OCI-LY3 (cell line): ENCODE data around the gene MINDY4B.

Experiments
- H2AFZ ChIP-seq: fragments of 200-600, 300-600 bp; shearing (Covaris generic); 2 replicates; pipeline ENCODE4 v1.6.0; 2014; ENCODE audit warnings: antibody characterized with exemption, low read depth, low read length
- H3K27ac ChIP-seq: fragments of 200-600, 300-600 bp; sonication (generic); 2 replicates; pipeline ENCODE4 v1.5.1; 2014; ENCODE audit warnings: mild to moderate bottlenecking, low read length, moderate library complexity, mixed read lengths
- H3K27me3 ChIP-seq: fragments of 200-600, 300-600 bp; sonication (generic); 2 replicates; pipeline ENCODE4 v1.6.1; 2014; ENCODE audit warnings: low read depth, low read length, mixed read lengths
- H3K36me3 ChIP-seq: fragments of 200-600, 300-600 bp; sonication (generic); replicated peaks from 2 replicates; pipeline ENCODE3; 2014; ENCODE audit warnings: low read depth, low read length, mixed read lengths
- H3K4me1 ChIP-seq: fragments of 300-600, 200-600 bp; sonication (generic); 2 replicates; pipeline ENCODE4 v1.6.1; 2014; ENCODE audit warnings: low read length, mixed read lengths
- H3K4me2 ChIP-seq: fragments of 200-600, 300-600 bp; sonication (generic); 2 replicates; pipeline ENCODE4 v1.6.1; 2014; ENCODE audit warnings: low read length, mixed read lengths
- H3K4me3 ChIP-seq: fragments of 300-600, 200-600 bp; sonication (generic); 2 replicates; pipeline ENCODE4 v1.5.1; 2014; ENCODE audit warnings: antibody characterized with exemption, mild to moderate bottlenecking, low read length, moderate library complexity
- H3K79me2 ChIP-seq: fragments of 300-600, 200-600 bp; shearing (Covaris generic); 2 replicates; pipeline ENCODE4 v1.6.1; 2014; ENCODE audit warnings: mild to moderate bottlenecking, low read length, mixed read lengths
- H3K9ac ChIP-seq: fragments of 300-600, 200-600 bp; shearing (Covaris generic); 2 replicates; pipeline ENCODE4 v1.6.0; 2014; ENCODE audit warnings: mild to moderate bottlenecking, low read length, moderate library complexity
- H3K9me3 ChIP-seq: fragments of 200-600, 300-600 bp; shearing (Covaris generic); 2 replicates; pipeline ENCODE4 v1.6.1; 2014; ENCODE audit warnings: low read length, mixed read lengths; ENCODE audit not compliant: insufficient read depth
- H4K20me1 ChIP-seq: fragments of 200-600, 300-600 bp; sonication (generic); 2 replicates; pipeline ENCODE4 v1.6.1; 2016; ENCODE audit warnings: low read length, mixed read lengths; ENCODE audit not compliant: insufficient read depth
- CTCF ChIP-seq: fragments of 200-600, 300-600 bp; sonication (generic); IDR thresholded peaks from 2 replicates; pipeline ENCODE4 v1.5.1; 2014; ENCODE audit warnings: antibody characterized with exemption, low read length, low read depth
- EZH2phosphoT487 ChIP-seq: fragments of 200-600 bp; shearing (Covaris generic); IDR thresholded peaks from 2 replicates; pipeline ENCODE4 v1.6.1; 2018; ENCODE audit warnings: antibody characterized with exemption, mixed run types, low read depth

MINDY4B gene

DNA sequence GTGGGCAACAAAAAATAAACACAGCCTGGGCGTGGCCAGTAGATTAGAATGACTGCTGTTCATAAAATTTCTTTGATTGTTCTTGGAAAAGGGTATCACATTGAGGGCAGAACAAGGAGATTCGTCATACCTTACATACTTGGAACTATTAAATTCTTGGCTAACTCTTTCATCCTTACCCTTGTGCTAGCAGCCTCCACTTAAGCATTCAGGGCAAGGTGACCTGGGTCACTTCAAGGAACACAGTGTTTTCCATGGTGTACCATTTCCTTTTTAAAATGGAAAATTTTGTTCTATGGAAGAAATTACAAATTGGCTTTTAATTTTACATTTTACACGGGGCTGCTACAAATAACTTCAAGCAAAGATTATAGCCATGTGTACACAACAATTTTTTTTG, 60.8 kb downstream of the MINDY4B start:
- Histone ChIP-seq H3K27me3 (peaks cover 7% of the 10 kb centered on the region; the same call in 1 of the 2 replicates), H3K4me3 (no peak overlapping the region), H3K4me1 (no peaks in the 10 kb centered on the region), H2AFZ (no peak overlapping the region), H3K36me3 (no peaks in the 10 kb centered on the region), H3K27ac (no peak overlapping the region), H3K9ac (no peak overlapping the region), H3K79me2 (no peaks in the 10 kb centered on the region), H3K4me2 (no peak overlapping the region), H4K20me1 (no peaks in the 10 kb centered on the region), H3K9me3 (no peaks in the 10 kb centered on the region)
- TF ChIP-seq EZH2phosphoT487 (no peak), CTCF (no peak)

DNA sequence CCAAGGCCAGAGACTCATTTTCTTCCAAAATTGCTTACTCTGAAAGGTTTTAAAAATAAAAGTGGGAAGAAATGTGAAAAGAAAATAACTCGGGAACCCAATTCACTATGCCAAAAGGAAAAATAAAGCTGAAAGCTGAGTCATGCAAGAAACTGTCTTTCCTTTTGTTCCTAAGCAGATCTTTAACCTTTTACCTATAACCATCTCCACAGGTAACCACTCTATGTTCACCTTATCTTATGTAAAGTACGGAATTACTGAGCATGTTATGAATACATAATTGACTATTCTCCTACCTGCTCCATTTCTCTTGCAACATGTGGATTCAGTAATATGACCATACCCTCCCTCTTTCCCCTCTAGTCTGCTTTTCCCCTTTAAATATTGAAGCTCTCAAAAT, 62.0 kb downstream of the MINDY4B start:
- no peaks in the 10 kb centered on the region for H3K36me3 ChIP-seq

DNA sequence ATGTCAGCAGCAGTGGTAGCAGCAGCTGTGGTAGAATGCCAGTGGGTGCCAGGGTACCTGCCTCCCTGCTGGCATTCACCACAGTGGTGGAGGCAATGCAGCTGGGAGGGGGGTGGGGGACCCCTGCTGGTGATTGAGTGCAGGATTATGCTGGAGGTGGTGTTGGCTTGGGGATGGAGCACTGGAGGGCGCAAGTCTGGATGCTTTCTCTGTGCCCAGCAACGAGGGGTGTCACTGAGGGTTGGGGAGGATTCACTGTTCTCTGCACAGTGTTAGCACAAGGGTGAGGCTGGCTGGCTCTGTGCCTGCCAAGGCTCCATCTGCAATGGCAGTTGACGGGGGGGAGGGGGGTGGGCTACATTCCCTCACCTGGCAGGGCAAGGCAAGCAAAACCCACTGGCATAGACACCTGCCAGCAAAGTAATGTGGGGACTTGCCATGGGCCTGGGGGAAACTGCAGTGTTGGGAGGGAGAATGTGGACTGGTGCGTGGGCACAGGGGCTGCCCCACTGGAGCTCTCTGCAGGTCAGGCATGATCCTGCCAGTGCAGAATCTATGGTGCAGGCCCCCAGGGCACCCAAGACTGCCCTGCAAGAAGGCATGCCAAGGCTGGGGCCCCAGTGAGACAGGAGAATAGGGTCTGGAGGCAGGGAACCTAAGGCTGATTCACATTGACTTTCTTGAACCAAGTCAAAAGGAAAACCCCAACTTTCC, 64.3 kb downstream of the MINDY4B start:
- Histone ChIP-seq H2AFZ (no peak overlapping the region), H3K9me3 (no peaks in the 10 kb centered on the region), H4K20me1 (no peaks in the 10 kb centered on the region), H3K36me3 (no peaks in the 10 kb centered on the region), H3K27ac (no peak overlapping the region), H3K4me1 (no peaks in the 10 kb centered on the region), H3K9ac (no peak overlapping the region), H3K4me2 (no peak overlapping the region), H3K79me2 (no peaks in the 10 kb centered on the region), H3K4me3 (no peak overlapping the region), H3K27me3 (peaks cover 14% of the 10 kb centered on the region)
- TF ChIP-seq CTCF (peak; percentile 31), EZH2phosphoT487 (no peak)

More for the DNA sequence above, 62.0 kb downstream of the MINDY4B start:
- TF ChIP-seq EZH2phosphoT487 (no peak), CTCF (no peak)
- no peak overlapping the region for H3K9ac ChIP-seq
- H3K4me3 ChIP-seq, result no peak overlapping the region
- no peaks in the 10 kb centered on the region for H3K79me2 ChIP-seq
- H2AFZ ChIP-seq, result no peak overlapping the region
- H3K27ac ChIP-seq, result no peak overlapping the region
- H3K4me2 ChIP-seq, result no peak overlapping the region
- no peaks in the 10 kb centered on the region for H3K9me3 ChIP-seq
- peaks cover 14% of the 10 kb centered on the region for H3K27me3 ChIP-seq
- no peaks in the 10 kb centered on the region for H3K4me1 ChIP-seq
- no peaks in the 10 kb centered on the region for H4K20me1 ChIP-seq

DNA sequence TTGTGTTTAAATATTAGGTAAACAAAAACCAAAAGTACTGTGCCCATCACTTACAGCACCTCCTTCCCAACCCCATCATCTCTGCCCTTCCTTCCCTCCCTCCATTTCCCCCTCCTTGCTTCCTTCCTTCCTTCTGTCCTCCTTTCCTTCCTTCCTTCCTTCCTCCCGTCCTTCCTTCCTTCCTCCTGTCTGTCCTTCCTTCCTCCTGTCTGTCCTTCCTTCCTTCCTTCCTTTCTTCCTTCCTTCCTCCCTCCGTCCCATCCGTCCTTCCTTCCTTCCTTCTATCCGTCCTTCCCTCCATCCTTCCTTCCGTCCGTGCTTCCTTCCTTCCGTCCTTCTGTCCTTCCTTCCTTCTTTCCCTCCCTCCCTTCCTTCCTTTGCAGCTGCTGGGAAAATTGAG, 74.5 kb downstream of the MINDY4B start:
- H3K9me3 ChIP-seq, result no peaks in the 10 kb centered on the region
- no peak overlapping the region for H3K4me2 ChIP-seq
- no peak overlapping the region for H3K27ac ChIP-seq
- H4K20me1 ChIP-seq, result no peaks in the 10 kb centered on the region
- no peaks in the 10 kb centered on the region for H3K79me2 ChIP-seq
- peaks cover 14% of the 10 kb centered on the region for H3K4me1 ChIP-seq
- H3K36me3 ChIP-seq, result no peaks in the 10 kb centered on the region
- H3K4me3 ChIP-seq, result no peak overlapping the region
- H3K9ac ChIP-seq, result no peak overlapping the region
- H3K27me3 ChIP-seq, result peaks cover 5% of the 10 kb centered on the region
- TF ChIP-seq EZH2phosphoT487 (no peak), CTCF (no peak)
- H2AFZ ChIP-seq, result peak overlapping the region; percentile 33; the same call in 1 of the 2 replicates
